ENCODE data around the gene RNF26. TPM values are rescaled to one million over a fixed set of nuclear protein-coding genes. Genes with fewer than 3 reads are reported as not detected.

The RNF26 gene
- total RNA-seq, 1 experiment from 2014 or later: 69.0 TPM

GRCh38 chr11:119337581-119338317 is 3.4 kb downstream of the RNF26 start:
- Histone ChIP-seq H3K4me3 (ENCODE audit: low read depth in 2 of 2, low read length in 2 of 2) (0 out of 4 replicates have a peak overlapping the region, but pooled peaks of 1 of the 2 experiments have one; percentile 16), H3K4me1 (ENCODE audit: control insufficient read depth, insufficient read depth, low read length) (peaks cover 40% of the 10 kb centered on the region), H3K9me3 (ENCODE audit: control insufficient read depth, insufficient read depth, low read depth, low read length) (no peaks in the 10 kb centered on the region), H3K36me3 (ENCODE audit: control insufficient read depth, insufficient read depth, low read length) (no peaks in the 10 kb centered on the region), H3K27ac (ENCODE audit: low read length) (peak overlapping the region; percentile 40), H3K27me3 (ENCODE audit: control insufficient read depth, insufficient read depth, low read length) (no peaks in the 10 kb centered on the region)
- BruUV-seq (replicated peaks): no TSS peak
- POLR2A ChIA-PET: interaction anchor here (0.6 to 1.3 kb wide), 6 partner anchors 18 to 392 kb away, joined by 3 to 13 read pairs (median 4); partner anchors contain the start of genes CBL and HINFP
- in situ Hi-C loops (cut with HindIII; ENCODE audit: low pct_unique_long_range_greater_than_20kb, low sequenced_read_pairs): no loop called here
- CTCF ChIA-PET: interaction anchor here (0.5 to 3.5 kb wide), 26 partner anchors 10 to 739 kb away, joined by 3 to 43 read pairs (median 5); partner anchors contain the start of genes CBL, DPAGT1, USP2 and VPS11
- TF ChIP-seq POLR2AphosphoS5 (IDR thresholded peaks at IDR 0.05; ENCODE audit: low read depth, low read length) (0 out of 2 replicates have a peak, but pooled peaks have one; percentile 19), SIN3A (IDR thresholded peaks at IDR 0.05; ENCODE audit: borderline replicate concordance, insufficient read depth, low read depth, low read length) (no peak), TCF7L2 (IDR thresholded peaks at IDR 0.05; ENCODE audit: low read depth, low read length) (no peak), REST (IDR thresholded peaks at IDR 0.05; ENCODE audit: insufficient read depth in 1 of 2, low read depth in 2 of 2, low read length in 1 of 2) (no peak)
- TF ChIP-seq, protein P1, sequence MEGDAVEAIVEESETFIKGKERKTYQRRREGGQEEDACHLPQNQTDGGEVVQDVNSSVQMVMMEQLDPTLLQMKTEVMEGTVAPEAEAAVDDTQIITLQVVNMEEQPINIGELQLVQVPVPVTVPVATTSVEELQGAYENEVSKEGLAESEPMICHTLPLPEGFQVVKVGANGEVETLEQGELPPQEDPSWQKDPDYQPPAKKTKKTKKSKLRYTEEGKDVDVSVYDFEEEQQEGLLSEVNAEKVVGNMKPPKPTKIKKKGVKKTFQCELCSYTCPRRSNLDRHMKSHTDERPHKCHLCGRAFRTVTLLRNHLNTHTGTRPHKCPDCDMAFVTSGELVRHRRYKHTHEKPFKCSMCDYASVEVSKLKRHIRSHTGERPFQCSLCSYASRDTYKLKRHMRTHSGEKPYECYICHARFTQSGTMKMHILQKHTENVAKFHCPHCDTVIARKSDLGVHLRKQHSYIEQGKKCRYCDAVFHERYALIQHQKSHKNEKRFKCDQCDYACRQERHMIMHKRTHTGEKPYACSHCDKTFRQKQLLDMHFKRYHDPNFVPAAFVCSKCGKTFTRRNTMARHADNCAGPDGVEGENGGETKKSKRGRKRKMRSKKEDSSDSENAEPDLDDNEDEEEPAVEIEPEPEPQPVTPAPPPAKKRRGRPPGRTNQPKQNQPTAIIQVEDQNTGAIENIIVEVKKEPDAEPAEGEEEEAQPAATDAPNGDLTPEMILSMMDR (IDR thresholded peaks at IDR 0.05): no peak
- intact Hi-C loops (cut with micrococcal nuclease; ENCODE audit: unreplicated experiment): loop anchor here (2.0 to 5.0 kb wide), 2 partner anchors 35 to 137 kb away; no protein-coding TSS in a partner anchor
- ATAC-seq (peak; percentile 39), DNase-seq (ENCODE audit: low read depth, low spot score) (no peak)

GRCh38 chr11:119338318-119338890 is 4.1 kb downstream of the RNF26 start:
- intact Hi-C loops (cut with micrococcal nuclease; ENCODE audit: unreplicated experiment): loop anchor here (2.0 to 5.0 kb wide), 2 partner anchors 34 to 136 kb away; no protein-coding TSS in a partner anchor
- in situ Hi-C loops (cut with HindIII; ENCODE audit: low pct_unique_long_range_greater_than_20kb, low sequenced_read_pairs): no loop called here
- BruUV-seq (replicated peaks): no TSS peak
- POLR2A ChIA-PET: interaction anchor here (0.6 to 1.3 kb wide), 2 partner anchors 19 to 174 kb away, joined by 4 to 7 read pairs; no protein-coding TSS in a partner anchor
- Histone ChIP-seq H3K27me3 (ENCODE audit: control insufficient read depth, insufficient read depth, low read length) (no peaks in the 10 kb centered on the region), H3K27ac (ENCODE audit: low read length) (peak overlapping the region; percentile 40; the same call in 1 of the 2 replicates), H3K9me3 (ENCODE audit: control insufficient read depth, insufficient read depth, low read depth, low read length) (no peaks in the 10 kb centered on the region), H3K4me3 (ENCODE audit: low read depth in 2 of 2, low read length in 2 of 2) (0 out of 4 replicates have a peak overlapping the region, but pooled peaks of 1 of the 2 experiments have one; percentile 16), H3K36me3 (ENCODE audit: control insufficient read depth, insufficient read depth, low read length) (no peaks in the 10 kb centered on the region), H3K4me1 (ENCODE audit: control insufficient read depth, insufficient read depth, low read length) (peaks cover 40% of the 10 kb centered on the region)
- ATAC-seq (peak; percentile 73), DNase-seq (ENCODE audit: low read depth, low spot score) (peak; percentile 71)
- CTCF ChIA-PET: interaction anchor here (0.5 to 3.5 kb wide), 30 partner anchors 10 to 1168 kb away, joined by 3 to 43 read pairs (median 4); partner anchors contain the start of genes CBL, DPAGT1, USP2 and VPS11
- no peak for TF ChIP-seq SIN3A (IDR thresholded peaks at IDR 0.05; ENCODE audit: borderline replicate concordance, insufficient read depth, low read depth, low read length)
- TF ChIP-seq REST (IDR thresholded peaks at IDR 0.05; ENCODE audit: insufficient read depth in 1 of 2, low read depth in 2 of 2, low read length in 1 of 2): no peak
- TF ChIP-seq, protein P1 (IDR thresholded peaks at IDR 0.05): peak; percentile 98
- 0 out of 2 replicates have a peak, but pooled peaks have one; percentile 16 for TF ChIP-seq POLR2AphosphoS5 (IDR thresholded peaks at IDR 0.05; ENCODE audit: low read depth, low read length)
- no peak for TF ChIP-seq TCF7L2 (IDR thresholded peaks at IDR 0.05; ENCODE audit: low read depth, low read length)

All from Panc1 (cell line).